ENCODE results near the gene ACTA1.
"Not testable (repeated sequence)": the region's sequence is repeated elsewhere in the genome, so short reads cannot be mapped to it uniquely, and the experiment has no call there.

The ACTA1 gene

DNA sequence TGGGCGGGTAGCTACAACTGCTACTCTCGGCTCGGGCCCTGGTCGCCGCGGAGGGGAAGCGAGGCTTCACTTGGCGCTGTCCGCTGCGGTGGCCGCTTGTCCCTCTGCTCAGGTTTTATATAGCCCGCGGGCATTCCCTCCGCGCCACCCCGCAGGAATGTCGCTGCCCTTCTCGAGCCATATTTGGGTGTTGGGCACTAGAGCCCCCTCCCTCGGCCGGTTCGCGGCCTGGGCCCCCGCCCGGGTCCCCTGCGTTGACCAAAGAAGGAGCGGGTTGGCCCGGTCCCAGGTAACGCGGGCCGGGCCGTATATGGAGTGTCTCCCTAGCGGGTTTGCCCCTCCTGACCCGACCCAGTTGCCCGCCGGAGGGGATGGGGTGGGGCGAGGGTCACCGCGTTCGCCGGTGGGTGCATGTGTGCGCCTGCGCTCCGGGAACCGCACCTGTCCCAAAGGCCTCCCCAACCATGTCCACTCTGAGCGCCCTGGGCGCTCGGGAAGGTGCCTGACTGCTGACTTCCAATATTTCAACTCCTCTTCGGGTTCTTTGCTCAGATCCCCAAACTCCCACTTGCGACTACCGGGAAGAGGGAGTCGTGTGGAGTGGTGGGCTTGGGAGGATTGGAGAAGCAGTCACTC, at the start of gene ACTA1:
TSS of gene ACTA1 (minus strand) at position 90 of the 636 bp plus-strand sequence. CDS start 979 bp downstream, outside the sequence.
- TF ChIP-seq, protein P1, sequence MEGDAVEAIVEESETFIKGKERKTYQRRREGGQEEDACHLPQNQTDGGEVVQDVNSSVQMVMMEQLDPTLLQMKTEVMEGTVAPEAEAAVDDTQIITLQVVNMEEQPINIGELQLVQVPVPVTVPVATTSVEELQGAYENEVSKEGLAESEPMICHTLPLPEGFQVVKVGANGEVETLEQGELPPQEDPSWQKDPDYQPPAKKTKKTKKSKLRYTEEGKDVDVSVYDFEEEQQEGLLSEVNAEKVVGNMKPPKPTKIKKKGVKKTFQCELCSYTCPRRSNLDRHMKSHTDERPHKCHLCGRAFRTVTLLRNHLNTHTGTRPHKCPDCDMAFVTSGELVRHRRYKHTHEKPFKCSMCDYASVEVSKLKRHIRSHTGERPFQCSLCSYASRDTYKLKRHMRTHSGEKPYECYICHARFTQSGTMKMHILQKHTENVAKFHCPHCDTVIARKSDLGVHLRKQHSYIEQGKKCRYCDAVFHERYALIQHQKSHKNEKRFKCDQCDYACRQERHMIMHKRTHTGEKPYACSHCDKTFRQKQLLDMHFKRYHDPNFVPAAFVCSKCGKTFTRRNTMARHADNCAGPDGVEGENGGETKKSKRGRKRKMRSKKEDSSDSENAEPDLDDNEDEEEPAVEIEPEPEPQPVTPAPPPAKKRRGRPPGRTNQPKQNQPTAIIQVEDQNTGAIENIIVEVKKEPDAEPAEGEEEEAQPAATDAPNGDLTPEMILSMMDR (IDR thresholded peaks at IDR 0.05; ENCODE audit: low read depth, low read length): no peak
- H3K4me3 ChIP-seq (replicated peaks in 1 of 2; ENCODE audit: low read depth in 2 of 2, low read length in 2 of 2): no peak within 1 kb of the TSS
- DNase-seq (ENCODE audit: low read depth in 2 of 2): no peak

DNA sequence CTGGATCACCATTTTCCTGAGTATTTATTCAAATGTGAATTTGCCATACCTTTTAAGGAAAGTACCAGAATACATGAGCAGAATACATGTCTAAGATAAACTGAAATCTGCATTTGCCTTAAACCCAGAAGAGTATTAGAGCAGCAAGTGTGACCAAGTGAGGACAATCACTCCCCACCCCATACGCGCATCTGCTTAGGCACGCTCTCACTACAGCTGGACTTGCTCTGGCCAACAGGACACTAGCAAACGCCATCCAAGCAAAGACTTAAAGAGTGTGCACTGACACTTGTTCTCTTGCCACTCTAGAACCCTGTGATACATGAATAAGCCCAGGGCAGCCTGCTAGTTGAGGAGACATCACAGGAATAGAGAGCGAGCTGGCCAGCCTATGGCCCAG, 48.6 kb upstream of the ACTA1 start:
- H3K4me3 ChIP-seq (replicated peaks in 1 of 2; ENCODE audit: low read depth in 2 of 2, low read length in 2 of 2): no peak overlapping the region
- TF ChIP-seq, protein P1 (IDR thresholded peaks at IDR 0.05; ENCODE audit: low read depth, low read length): no peak
- DNase-seq (ENCODE audit: low read depth in 2 of 2): no peak

DNA sequence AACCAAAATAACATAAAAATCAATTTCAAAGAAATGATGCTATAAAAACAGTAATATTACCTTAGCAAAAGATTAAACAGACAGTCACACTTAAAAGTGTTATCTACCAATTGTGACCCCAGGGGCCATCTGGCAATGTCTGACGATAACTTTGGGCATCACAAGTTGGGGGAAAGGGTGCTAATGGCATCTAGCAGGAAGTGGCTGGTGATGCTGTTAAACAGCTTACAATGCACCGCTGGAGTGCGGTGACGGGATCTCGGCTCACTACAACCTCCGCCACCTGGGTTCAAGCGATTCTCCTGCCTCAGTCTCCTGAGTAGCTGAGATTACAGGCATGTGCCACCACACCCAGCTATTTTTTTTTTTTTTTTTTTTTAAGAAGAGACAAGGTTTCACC, 46.6 kb upstream of the ACTA1 start:
- no peak overlapping the region for H3K4me3 ChIP-seq (replicated peaks in 1 of 2; ENCODE audit: low read depth in 2 of 2, low read length in 2 of 2)
- DNase-seq (ENCODE audit: low read depth in 2 of 2): no peak
- TF ChIP-seq, protein P1 (IDR thresholded peaks at IDR 0.05; ENCODE audit: low read depth, low read length): no peak

DNA sequence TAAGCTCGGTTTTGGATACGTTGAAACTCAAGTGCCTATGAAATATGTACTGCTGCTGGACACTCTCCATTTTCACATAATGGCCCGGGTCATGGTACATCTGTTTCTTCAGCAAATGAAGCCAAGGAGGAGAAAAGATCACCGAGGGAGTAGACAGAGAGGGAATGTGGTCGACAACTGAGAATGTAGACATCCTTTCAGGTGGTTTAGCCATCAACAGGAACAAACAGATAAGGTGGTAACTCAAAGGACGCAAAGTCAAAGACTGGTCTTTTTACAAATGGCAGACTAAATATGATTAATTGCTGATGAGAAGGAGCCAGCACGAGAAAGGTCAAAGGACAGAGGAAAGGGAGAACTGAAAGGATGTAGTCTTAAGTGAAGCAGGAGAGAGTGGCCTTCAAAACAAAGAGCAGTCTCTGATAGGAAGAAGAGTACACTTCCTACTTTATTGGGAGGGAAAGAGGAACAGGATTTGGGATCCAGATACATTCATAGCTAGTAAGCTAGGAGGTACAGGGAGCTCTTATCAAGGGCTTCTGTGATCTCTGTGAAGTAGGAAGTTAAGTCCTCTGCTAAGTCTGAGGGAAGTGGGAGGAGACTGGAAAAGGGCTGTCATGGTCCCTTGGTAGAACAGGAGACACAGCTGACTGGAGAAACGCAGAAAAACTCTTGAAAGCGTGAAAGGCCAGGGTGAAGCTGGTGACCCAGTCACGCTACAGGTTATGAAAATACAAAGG, 45.9 kb upstream of the ACTA1 start:
- no peak for DNase-seq (ENCODE audit: low read depth in 2 of 2)
- no peak overlapping the region for H3K4me3 ChIP-seq (replicated peaks in 1 of 2; ENCODE audit: low read depth in 2 of 2, low read length in 2 of 2)
- TF ChIP-seq, protein P1 (IDR thresholded peaks at IDR 0.05; ENCODE audit: low read depth, low read length): no peak

DNA sequence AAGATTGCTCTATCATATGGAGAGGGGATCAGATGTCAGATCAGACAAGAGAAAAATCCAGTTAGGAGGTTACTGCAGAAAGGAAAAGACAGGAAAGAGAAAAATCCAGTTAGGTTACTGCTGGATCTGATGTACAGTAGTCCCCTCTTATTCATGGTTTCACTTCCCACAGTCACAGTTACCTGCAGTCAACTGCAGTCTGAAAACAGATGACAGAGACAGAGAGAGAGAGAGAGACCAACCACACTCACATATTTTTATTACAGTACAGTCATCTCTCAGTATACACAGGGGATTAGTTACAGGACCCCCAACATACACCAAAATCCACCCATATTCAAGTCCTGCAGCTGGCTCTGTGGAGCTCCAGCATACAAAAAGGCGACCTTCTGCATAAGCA, 45.0 kb upstream of the ACTA1 start:
- no peak for DNase-seq (ENCODE audit: low read depth in 2 of 2)
- H3K4me3 ChIP-seq (replicated peaks in 1 of 2; ENCODE audit: low read depth in 2 of 2, low read length in 2 of 2): no peak overlapping the region
- TF ChIP-seq, protein P1 (IDR thresholded peaks at IDR 0.05; ENCODE audit: low read depth, low read length): no peak

DNA sequence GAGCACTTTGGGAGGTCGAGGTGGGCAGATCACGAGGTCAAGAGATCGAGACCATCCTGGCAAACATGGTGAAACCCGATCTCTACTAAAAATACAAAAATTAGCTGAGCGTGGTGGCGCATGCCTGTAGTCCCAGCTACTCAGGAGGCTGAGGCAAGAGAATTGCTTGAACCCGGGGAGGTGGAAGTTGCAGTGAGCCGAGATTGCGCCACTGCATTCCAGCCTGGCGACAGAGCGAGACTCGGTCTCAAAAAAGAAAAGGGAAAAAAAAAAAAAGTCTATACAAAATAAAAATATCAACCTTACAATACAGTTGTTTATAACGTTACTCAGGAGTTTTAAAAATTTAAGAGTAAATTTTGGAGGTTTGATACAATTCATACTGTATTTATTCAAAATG, 42.0 kb upstream of the ACTA1 start:
- H3K4me3 ChIP-seq (replicated peaks in 1 of 2; ENCODE audit: low read depth in 2 of 2, low read length in 2 of 2); DNase-seq (ENCODE audit: low read depth in 2 of 2): not testable (repeated sequence)

DNA sequence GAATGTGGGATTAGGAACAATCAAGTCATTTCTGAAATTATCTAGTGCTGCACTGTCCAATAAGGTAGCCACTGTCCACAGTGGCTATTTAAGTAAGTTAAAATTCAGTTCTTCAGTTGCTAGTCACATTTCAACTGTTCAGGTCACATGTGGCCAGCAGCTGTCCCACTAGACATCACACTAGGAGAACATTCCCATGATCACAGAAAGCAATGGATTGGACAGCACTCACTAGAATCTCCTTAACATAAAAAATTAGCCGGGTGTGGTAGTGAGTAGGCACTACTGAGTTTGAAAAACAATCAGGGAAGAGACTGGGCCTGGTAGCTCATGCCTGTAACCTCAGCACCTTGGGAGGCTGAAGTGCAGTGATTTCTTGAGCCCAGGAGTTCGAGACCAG, 40.6 kb upstream of the ACTA1 start:
- no peak for DNase-seq (ENCODE audit: low read depth in 2 of 2)
- no peak overlapping the region for H3K4me3 ChIP-seq (replicated peaks in 1 of 2; ENCODE audit: low read depth in 2 of 2, low read length in 2 of 2)
- TF ChIP-seq, protein P1 (IDR thresholded peaks at IDR 0.05; ENCODE audit: low read depth, low read length): no peak
